ENCODE data around the gene ZNHIT6.

ZNHIT6 gene

GRCh38 chr1:85656256-85656655 lies 52.0 kb downstream of the ZNHIT6 start:
- CTCF ChIA-PET = no interaction called here
- POLR2A ChIA-PET = no interaction called here
- peaks cover 4 to 41% (median 25%) of the 10 kb centered on the region in 4 experiments for H3K36me3 ChIP-seq (ENCODE audit: control insufficient read depth in 4 of 4, insufficient read depth in 4 of 4, low read length in 3 of 4)
- DNase-seq = no peak
- no peaks in the 10 kb centered on the region for H3K9me3 ChIP-seq (ENCODE audit: control extremely low read depth in 1 of 5, control insufficient read depth in 4 of 5, insufficient read depth in 2 of 5, low read depth in 1 of 5, low read length in 4 of 5)
- no peak overlapping the region for H3K27ac ChIP-seq (ENCODE audit: insufficient read depth in 1 of 2, low read depth in 1 of 2, low read length in 2 of 2, poor library complexity in 1 of 2, severe bottlenecking in 2 of 2)
- no CpG with 5 or more reads among the region's 1 CpG for WGBS (ENCODE audit: insufficient coverage)
- H3K4me1 ChIP-seq (ENCODE audit: control extremely low read depth in 1 of 4, control insufficient read depth in 4 of 4, insufficient read depth in 4 of 4, low read length in 3 of 4) = no peaks in the 10 kb centered on the region
- no peaks in the 10 kb centered on the region for H3K27me3 ChIP-seq (replicated peaks in 2 of 5; ENCODE audit: control insufficient read depth in 4 of 5, insufficient read depth in 5 of 5, low read length in 4 of 5)
- H3K4me3 ChIP-seq (ENCODE audit: control insufficient read depth in 1 of 7, extremely low read depth in 1 of 7, insufficient read depth in 4 of 7, low read depth in 2 of 7, low read length in 6 of 7) = no peak overlapping the region

- Histone ChIP-seq H3K9me3 (ENCODE audit: control extremely low read depth in 1 of 5, control insufficient read depth in 4 of 5, insufficient read depth in 2 of 5, low read depth in 1 of 5, low read length in 4 of 5) (peaks cover 0 to 4% (median 0%) of the 10 kb centered on the region in 5 experiments), H3K36me3 (ENCODE audit: control insufficient read depth in 4 of 4, insufficient read depth in 4 of 4, low read length in 3 of 4) (peaks cover 4 to 47% (median 28%) of the 10 kb centered on the region in 4 experiments), H3K4me3 (ENCODE audit: control insufficient read depth in 1 of 7, extremely low read depth in 1 of 7, insufficient read depth in 4 of 7, low read depth in 2 of 7, low read length in 6 of 7) (no peak overlapping the region), H3K4me1 (ENCODE audit: control extremely low read depth in 1 of 4, control insufficient read depth in 4 of 4, insufficient read depth in 4 of 4, low read length in 3 of 4) (no peaks in the 10 kb centered on the region), H3K27me3 (replicated peaks in 2 of 5; ENCODE audit: control insufficient read depth in 4 of 5, insufficient read depth in 5 of 5, low read length in 4 of 5) (no peaks in the 10 kb centered on the region), H3K27ac (ENCODE audit: insufficient read depth in 1 of 2, low read depth in 1 of 2, low read length in 2 of 2, poor library complexity in 1 of 2, severe bottlenecking in 2 of 2) (no peak overlapping the region)
- no CpG with 5 or more reads among the region's 1 CpG for WGBS (ENCODE audit: insufficient coverage)
- ChIA-PET POLR2A (no interaction called here), CTCF (interaction anchor here (1.7 kb wide), 1 partner anchor 8 kb away, joined by 4 read pairs; no protein-coding TSS in a partner anchor)
- DNase-seq = no peak
These were observed 52.9 kb downstream of the ZNHIT6 start for GRCh38 chr1:85655315-85655714.

- ChIA-PET CTCF (interaction anchor here (1.7 kb wide), 1 partner anchor 9 kb away, joined by 4 read pairs; no protein-coding TSS in a partner anchor), POLR2A (interaction anchor here (0.6 kb wide), 1 partner anchor 294 kb away, joined by 4 read pairs; no protein-coding TSS in a partner anchor)
- Histone ChIP-seq H3K9me3 (ENCODE audit: control extremely low read depth in 1 of 5, control insufficient read depth in 4 of 5, insufficient read depth in 2 of 5, low read depth in 1 of 5, low read length in 4 of 5) (peaks cover 0 to 8% (median 0%) of the 10 kb centered on the region in 5 experiments), H3K36me3 (ENCODE audit: control insufficient read depth in 4 of 4, insufficient read depth in 4 of 4, low read length in 3 of 4) (peaks cover 8 to 53% (median 31%) of the 10 kb centered on the region in 4 experiments), H3K4me1 (ENCODE audit: control extremely low read depth in 1 of 4, control insufficient read depth in 4 of 4, insufficient read depth in 4 of 4, low read length in 3 of 4) (no peaks in the 10 kb centered on the region), H3K4me3 (ENCODE audit: control insufficient read depth in 1 of 7, extremely low read depth in 1 of 7, insufficient read depth in 4 of 7, low read depth in 2 of 7, low read length in 6 of 7) (no peak overlapping the region), H3K27me3 (replicated peaks in 2 of 5; ENCODE audit: control insufficient read depth in 4 of 5, insufficient read depth in 5 of 5, low read length in 4 of 5) (no peaks in the 10 kb centered on the region), H3K27ac (ENCODE audit: insufficient read depth in 1 of 2, low read depth in 1 of 2, low read length in 2 of 2, poor library complexity in 1 of 2, severe bottlenecking in 2 of 2) (no peak overlapping the region)
- no peak for DNase-seq
- 86% methylated on average over 2 of the region's 6 CpGs for WGBS (ENCODE audit: insufficient coverage)
These were observed 54.0 kb downstream of the ZNHIT6 start for GRCh38 chr1:85654066-85654782.

- H3K27me3 ChIP-seq (replicated peaks in 2 of 5; ENCODE audit: control insufficient read depth in 4 of 5, insufficient read depth in 5 of 5, low read length in 4 of 5) = no peaks in the 10 kb centered on the region
- H3K4me3 ChIP-seq (ENCODE audit: control insufficient read depth in 1 of 7, extremely low read depth in 1 of 7, insufficient read depth in 4 of 7, low read depth in 2 of 7, low read length in 6 of 7) = no peak overlapping the region
- POLR2A ChIA-PET = no interaction called here
- H3K9me3 ChIP-seq (ENCODE audit: control extremely low read depth in 1 of 5, control insufficient read depth in 4 of 5, insufficient read depth in 2 of 5, low read depth in 1 of 5, low read length in 4 of 5) = peaks cover 4 to 20% (median 5%) of the 10 kb centered on the region in 5 experiments
- 100% methylated on average over 2 of the region's 3 CpGs for WGBS (ENCODE audit: insufficient coverage)
- DNase-seq = no peak
- H3K36me3 ChIP-seq (ENCODE audit: control insufficient read depth in 4 of 4, insufficient read depth in 4 of 4, low read length in 3 of 4) = peaks cover 10 to 56% (median 33%) of the 10 kb centered on the region in 4 experiments
- no peaks in the 10 kb centered on the region for H3K4me1 ChIP-seq (ENCODE audit: control extremely low read depth in 1 of 4, control insufficient read depth in 4 of 4, insufficient read depth in 4 of 4, low read length in 3 of 4)
- no peak overlapping the region for H3K27ac ChIP-seq (ENCODE audit: insufficient read depth in 1 of 2, low read depth in 1 of 2, low read length in 2 of 2, poor library complexity in 1 of 2, severe bottlenecking in 2 of 2)
- CTCF ChIA-PET = no interaction called here
These were observed 55.9 kb downstream of the ZNHIT6 start for GRCh38 chr1:85652327-85652726.

GRCh38 chr1:85650645-85651044 lies 57.6 kb downstream of the ZNHIT6 start:
- DNase-seq = no peak
- Histone ChIP-seq H3K4me1 (ENCODE audit: control extremely low read depth in 1 of 4, control insufficient read depth in 4 of 4, insufficient read depth in 4 of 4, low read length in 3 of 4) (no peaks in the 10 kb centered on the region), H3K4me3 (ENCODE audit: control insufficient read depth in 1 of 7, extremely low read depth in 1 of 7, insufficient read depth in 4 of 7, low read depth in 2 of 7, low read length in 6 of 7) (no peak overlapping the region), H3K9me3 (ENCODE audit: control extremely low read depth in 1 of 5, control insufficient read depth in 4 of 5, insufficient read depth in 2 of 5, low read depth in 1 of 5, low read length in 4 of 5) (peaks cover 4 to 20% (median 5%) of the 10 kb centered on the region in 5 experiments), H3K36me3 (ENCODE audit: control insufficient read depth in 4 of 4, insufficient read depth in 4 of 4, low read length in 3 of 4) (peaks cover 10 to 55% (median 27%) of the 10 kb centered on the region in 4 experiments), H3K27me3 (replicated peaks in 2 of 5; ENCODE audit: control insufficient read depth in 4 of 5, insufficient read depth in 5 of 5, low read length in 4 of 5) (no peaks in the 10 kb centered on the region), H3K27ac (ENCODE audit: insufficient read depth in 1 of 2, low read depth in 1 of 2, low read length in 2 of 2, poor library complexity in 1 of 2, severe bottlenecking in 2 of 2) (no peak overlapping the region)
- ChIA-PET POLR2A (no interaction called here), CTCF (interaction anchor here (0.6 to 0.9 kb wide), 2 partner anchors 14 to 26 kb away, joined by 3 read pairs; no protein-coding TSS in a partner anchor)
- 100% methylated on average over 1 of the region's 1 CpG for WGBS (ENCODE audit: insufficient coverage)

- peaks cover 10 to 47% (median 22%) of the 10 kb centered on the region in 4 experiments for H3K36me3 ChIP-seq (ENCODE audit: control insufficient read depth in 4 of 4, insufficient read depth in 4 of 4, low read length in 3 of 4)
These were observed 58.6 kb downstream of the ZNHIT6 start for GRCh38 chr1:85649591-85649990.

More at GRCh38 chr1:85649591-85649990, 58.6 kb downstream of the ZNHIT6 start:
- H3K9me3 ChIP-seq (ENCODE audit: control extremely low read depth in 1 of 5, control insufficient read depth in 4 of 5, insufficient read depth in 2 of 5, low read depth in 1 of 5, low read length in 4 of 5) = peaks cover 4 to 20% (median 5%) of the 10 kb centered on the region in 5 experiments
- H3K27me3 ChIP-seq (replicated peaks in 2 of 5; ENCODE audit: control insufficient read depth in 4 of 5, insufficient read depth in 5 of 5, low read length in 4 of 5) = no peaks in the 10 kb centered on the region
- H3K4me1 ChIP-seq (ENCODE audit: control extremely low read depth in 1 of 4, control insufficient read depth in 4 of 4, insufficient read depth in 4 of 4, low read length in 3 of 4) = no peaks in the 10 kb centered on the region
- no peak for DNase-seq
- POLR2A ChIA-PET = no interaction called here
- H3K4me3 ChIP-seq (ENCODE audit: control insufficient read depth in 1 of 7, extremely low read depth in 1 of 7, insufficient read depth in 4 of 7, low read depth in 2 of 7, low read length in 6 of 7) = no peak overlapping the region
- no peak overlapping the region for H3K27ac ChIP-seq (ENCODE audit: insufficient read depth in 1 of 2, low read depth in 1 of 2, low read length in 2 of 2, poor library complexity in 1 of 2, severe bottlenecking in 2 of 2)
- CTCF ChIA-PET = interaction anchor here (0.7 kb wide), 1 partner anchor 19 kb away, joined by 3 read pairs; no protein-coding TSS in a partner anchor
